Activated CD4-positive, alpha-beta T cell treated with anti-CD3 and anti-CD28 coated beads, Interleukin-10, Interleukin-2, amounts not matched to agents 100 ng/mL and 50 ng/mL, durations not matched to agents 16 hours and 8 hours (primary cell): ENCODE data around the gene E2F7.
"Not testable (repeated sequence)": the region's sequence is repeated elsewhere in the genome, so short reads cannot be mapped to it uniquely, and the experiment has no call there.

Experiments
- DNase-seq: peaks from one replicate; pipeline ENCODE4 v3.0.0-alpha.2; 2020

The E2F7 gene

GRCh38 chr12:77065361-77066204, at the start of gene E2F7:
Gene E2F7, minus strand, starts transcription at chr12:77065569. Its CDS starts 934 bp downstream, at chr12:77064635.
- peak; percentile 95 for DNase-seq

- DNase-seq: no peak
These were observed 48.6 kb upstream of the E2F7 start for GRCh38 chr12:77113971-77114370.

GRCh38 chr12:77108707-77109106, 43.3 kb upstream of the E2F7 start:
- no peak for DNase-seq

- DNase-seq: no peak
These were observed 41.8 kb upstream of the E2F7 start for GRCh38 chr12:77107121-77107520.

GRCh38 chr12:77104792-77105191, 39.4 kb upstream of the E2F7 start:
- DNase-seq: no peak

- no peak for DNase-seq
These were observed 38.9 kb upstream of the E2F7 start for GRCh38 chr12:77104286-77104685.

GRCh38 chr12:77102691-77103090, 37.3 kb upstream of the E2F7 start:
- DNase-seq: no peak

- no peak for DNase-seq
These were observed 36.8 kb upstream of the E2F7 start for GRCh38 chr12:77102123-77102522.

- no peak for DNase-seq
These were observed 34.4 kb upstream of the E2F7 start for GRCh38 chr12:77099799-77100198.

- DNase-seq: no peak
These were observed 32.5 kb upstream of the E2F7 start for GRCh38 chr12:77097846-77098245.

GRCh38 chr12:77092227-77092626, 26.9 kb upstream of the E2F7 start:
- not testable (repeated sequence) for DNase-seq

GRCh38 chr12:77089686-77090220, 24.4 kb upstream of the E2F7 start:
- no peak for DNase-seq

- no peak for DNase-seq
These were observed 22.1 kb upstream of the E2F7 start for GRCh38 chr12:77087427-77087826.

- DNase-seq: no peak
These were observed 16.7 kb upstream of the E2F7 start for GRCh38 chr12:77082021-77082420.

- DNase-seq: no peak
These were observed 14.3 kb upstream of the E2F7 start for GRCh38 chr12:77079631-77080030.

GRCh38 chr12:77078231-77078630, 12.9 kb upstream of the E2F7 start:
- no peak for DNase-seq

GRCh38 chr12:77076886-77077285, 11.5 kb upstream of the E2F7 start:
- no peak for DNase-seq

- not testable (repeated sequence) for DNase-seq
These were observed 8.5 kb upstream of the E2F7 start for GRCh38 chr12:77073894-77074293.

GRCh38 chr12:77072833-77073495, 7.6 kb upstream of the E2F7 start:
- no peak for DNase-seq

GRCh38 chr12:77070800-77071449, 5.6 kb upstream of the E2F7 start:
- DNase-seq: no peak

GRCh38 chr12:77070382-77070781, 5.0 kb upstream of the E2F7 start:
- DNase-seq: no peak

- peak; percentile 36 for DNase-seq
These were observed 441 bp downstream of the E2F7 start for GRCh38 chr12:77064896-77065360.

- no peak for DNase-seq
These were observed 2.4 kb downstream of the E2F7 start for GRCh38 chr12:77062846-77063461.
